Activated B cell treated with CpG ODN at 0.5 μM for 24 hours (primary cell): ENCODE data around the gene CTSW. TPM values are rescaled to one million over a fixed set of nuclear protein-coding genes. Genes with fewer than 3 reads are reported as not detected.
"Not testable (repeated sequence)": the region's sequence is repeated elsewhere in the genome, so short reads cannot be mapped to it uniquely, and the experiment has no call there.

Experiments
- ATAC-seq: fragments of 200-7000 bp; cut with Tn5 transposase; one replicate; pipeline ENCODE4 v1.10.0; 2021; ENCODE audit warnings: low read depth, mild to moderate bottlenecking, moderate library complexity
- CTCF ChIA-PET: fragments of 350-600 bp; sonication (Branson Sonifier 250); formaldehyde crosslinking; loops from one replicate; lab custom pipeline; 2021; ENCODE audit warnings: antibody characterized with exemption; lab: Charles Lee
- POLR2A ChIA-PET: fragments of 350-600 bp; sonication (Branson Sonifier 250); formaldehyde crosslinking; loops from one replicate; lab custom pipeline; 2021; ENCODE audit warnings: antibody characterized with exemption; lab: Charles Lee
- DNase-seq: peaks from one replicate; pipeline ENCODE4 v3.0.0; 2022
- H3K27ac Mint-ChIP-seq: one replicate; pipeline ENCODE4 v1.8.0; 2020; ENCODE audit warnings: mixed read lengths
- H3K27me3 Mint-ChIP-seq: one replicate; pipeline ENCODE4 v1.8.0; 2021; ENCODE audit warnings: mixed read lengths
- H3K36me3 Mint-ChIP-seq: one replicate; pipeline ENCODE4 v1.8.0; 2021; ENCODE audit warnings: low read depth, mixed read lengths
- H3K4me1 Mint-ChIP-seq: one replicate; pipeline ENCODE4 v1.8.0; 2021; ENCODE audit warnings: mixed read lengths
- H3K4me3 Mint-ChIP-seq: one replicate; pipeline ENCODE4 v1.8.0; 2020; ENCODE audit warnings: mild to moderate bottlenecking, mixed read lengths
- H3K9me3 Mint-ChIP-seq: one replicate; pipeline ENCODE4 v1.8.0; 2020; ENCODE audit warnings: mixed read lengths
- intact Hi-C: fragments of 100-400 bp; cut with micrococcal nuclease; formaldehyde crosslinking; loops from one replicate; pipeline ENCODE4 v1.15.1; 2024
- total RNA-seq: library from RNA; stranded (reverse); gene quantifications from 2 replicates; pipeline ENCODE4 v1.2.3, GENCODE V29; 2022
- TF ChIP-seq, protein P1 (sequence below): fragments of 200-600 bp; IDR thresholded peaks from one replicate; pipeline ENCODE4 v1.8.0; 2022; ENCODE audit warnings: antibody characterized with exemption, mild to moderate bottlenecking

Gene CTSW
- total RNA-seq, 1 donor from 2014 or later, result 0.93 TPM

DNA sequence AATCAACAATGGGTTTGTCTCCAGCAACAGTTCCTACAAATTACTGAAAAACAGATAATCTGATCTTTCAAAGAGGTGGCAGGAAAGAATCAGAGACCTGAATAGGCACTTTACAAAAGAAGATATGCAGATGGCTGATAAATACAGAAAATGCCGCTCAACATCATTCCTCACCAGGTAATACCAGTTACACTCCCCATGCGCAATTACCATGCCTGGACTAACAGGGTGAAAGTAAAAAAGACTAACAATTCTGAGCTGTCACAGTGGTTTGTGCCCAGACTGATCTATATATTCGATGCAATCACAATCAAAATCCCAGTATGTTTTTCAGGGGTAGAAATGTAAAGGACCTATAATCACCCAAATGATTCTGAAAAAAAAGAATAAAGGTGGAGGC lies 35.8 kb upstream of the CTSW start:
- intact Hi-C loops, result no loop called here
- ATAC-seq, result no peak
- Mint-ChIP-seq H3K4me3 (no peak overlapping the region), H3K27me3 (no peaks in the 10 kb centered on the region), H3K9me3 (no peaks in the 10 kb centered on the region), H3K27ac (no peak overlapping the region), H3K4me1 (no peaks in the 10 kb centered on the region), H3K36me3 (no peaks in the 10 kb centered on the region)
- TF ChIP-seq, protein P1, sequence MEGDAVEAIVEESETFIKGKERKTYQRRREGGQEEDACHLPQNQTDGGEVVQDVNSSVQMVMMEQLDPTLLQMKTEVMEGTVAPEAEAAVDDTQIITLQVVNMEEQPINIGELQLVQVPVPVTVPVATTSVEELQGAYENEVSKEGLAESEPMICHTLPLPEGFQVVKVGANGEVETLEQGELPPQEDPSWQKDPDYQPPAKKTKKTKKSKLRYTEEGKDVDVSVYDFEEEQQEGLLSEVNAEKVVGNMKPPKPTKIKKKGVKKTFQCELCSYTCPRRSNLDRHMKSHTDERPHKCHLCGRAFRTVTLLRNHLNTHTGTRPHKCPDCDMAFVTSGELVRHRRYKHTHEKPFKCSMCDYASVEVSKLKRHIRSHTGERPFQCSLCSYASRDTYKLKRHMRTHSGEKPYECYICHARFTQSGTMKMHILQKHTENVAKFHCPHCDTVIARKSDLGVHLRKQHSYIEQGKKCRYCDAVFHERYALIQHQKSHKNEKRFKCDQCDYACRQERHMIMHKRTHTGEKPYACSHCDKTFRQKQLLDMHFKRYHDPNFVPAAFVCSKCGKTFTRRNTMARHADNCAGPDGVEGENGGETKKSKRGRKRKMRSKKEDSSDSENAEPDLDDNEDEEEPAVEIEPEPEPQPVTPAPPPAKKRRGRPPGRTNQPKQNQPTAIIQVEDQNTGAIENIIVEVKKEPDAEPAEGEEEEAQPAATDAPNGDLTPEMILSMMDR, result no peak
- CTCF ChIA-PET, result interaction anchor here (0.6 kb wide), 1 partner anchor 72 kb away, joined by 4 read pairs; no protein-coding TSS in a partner anchor
- POLR2A ChIA-PET, result interaction anchor here (0.7 to 0.8 kb wide), 3 partner anchors 8 to 1617 kb away, joined by 3 read pairs; no protein-coding TSS in a partner anchor
- DNase-seq, result no peak

- Mint-ChIP-seq H3K4me3 (no peak overlapping the region), H3K27me3 (no peaks in the 10 kb centered on the region), H3K4me1 (no peaks in the 10 kb centered on the region), H3K27ac (no peak overlapping the region), H3K9me3 (no peaks in the 10 kb centered on the region), H3K36me3 (no peaks in the 10 kb centered on the region)
- ChIA-PET POLR2A (interaction anchor here (0.7 kb wide), 2 partner anchors 132 to 1618 kb away, joined by 3 to 5 read pairs; no protein-coding TSS in a partner anchor), CTCF (interaction anchor here (0.6 kb wide), 1 partner anchor 73 kb away, joined by 4 read pairs; no protein-coding TSS in a partner anchor)
- intact Hi-C loops, result no loop called here
- DNase-seq, result no peak
- TF ChIP-seq, protein P1, result no peak
- ATAC-seq, result no peak
Measured at GRCh38 chr11:65844231-65844872, 35.3 kb upstream of the CTSW start.

- H3K27ac Mint-ChIP-seq, result no peak overlapping the region
- intact Hi-C loops, result no loop called here
- TF ChIP-seq, protein P1, result no peak
- H3K4me1 Mint-ChIP-seq, result peaks cover 4% of the 10 kb centered on the region
- no peaks in the 10 kb centered on the region for H3K27me3 Mint-ChIP-seq
- H3K9me3 Mint-ChIP-seq, result no peaks in the 10 kb centered on the region
- DNase-seq (no peak), ATAC-seq (no peak)
- H3K4me3 Mint-ChIP-seq, result no peak overlapping the region
- POLR2A ChIA-PET, result interaction anchor here (0.7 to 4.2 kb wide), 4 partner anchors 12 to 602 kb away, joined by 3 to 26 read pairs (median 4); partner anchors contain the start of genes CFL1 and MUS81
- H3K36me3 Mint-ChIP-seq, result peaks cover 19% of the 10 kb centered on the region
- CTCF ChIA-PET, result no interaction called here
Measured at GRCh38 chr11:65847746-65848145, 31.9 kb upstream of the CTSW start.

DNA sequence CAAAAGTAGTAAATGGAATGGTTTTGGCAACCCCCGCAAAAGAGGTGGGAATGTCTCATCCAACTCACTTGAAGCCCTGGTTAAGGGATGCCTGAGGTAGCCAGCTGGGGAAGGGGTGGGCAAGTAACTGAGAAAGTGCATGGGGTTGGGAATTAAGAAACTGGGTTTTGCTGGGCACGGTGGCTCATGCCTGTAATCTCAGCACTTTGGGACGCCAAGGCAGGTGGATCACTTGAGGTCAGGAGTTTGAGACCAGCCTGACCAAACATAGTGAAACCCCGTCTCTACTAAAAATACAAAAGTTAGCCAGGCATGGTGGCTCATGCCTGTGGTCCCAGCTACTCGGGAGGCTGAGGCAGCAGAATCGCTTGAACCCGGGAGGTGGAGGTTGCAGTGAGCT lies 30.9 kb upstream of the CTSW start:
- DNase-seq, H3K27ac Mint-ChIP-seq, H3K9me3 Mint-ChIP-seq, CTCF ChIA-PET, ATAC-seq, H3K27me3 Mint-ChIP-seq, H3K4me1 Mint-ChIP-seq, intact Hi-C loops, H3K4me3 Mint-ChIP-seq: not testable (repeated sequence)
- POLR2A ChIA-PET, result interaction anchor here (0.6 to 4.2 kb wide), 5 partner anchors 8 to 115 kb away, joined by 3 to 26 read pairs (median 4); partner anchors contain the start of genes CFL1 and MUS81
- peaks cover 28% of the 10 kb centered on the region for H3K36me3 Mint-ChIP-seq

GRCh38 chr11:65849366-65849765 lies 30.3 kb upstream of the CTSW start:
- ATAC-seq (no peak), DNase-seq (no peak)
- ChIA-PET CTCF (no interaction called here), POLR2A (interaction anchor here (1.1 to 4.2 kb wide), 2 partner anchors 10 to 11 kb away, joined by 4 to 26 read pairs; partner anchors contain the start of genes CFL1 and MUS81)
- Mint-ChIP-seq H3K4me1 (peaks cover 15% of the 10 kb centered on the region), H3K36me3 (peaks cover 35% of the 10 kb centered on the region), H3K4me3 (no peak overlapping the region), H3K27me3 (no peaks in the 10 kb centered on the region), H3K27ac (no peak overlapping the region), H3K9me3 (no peaks in the 10 kb centered on the region)
- intact Hi-C loops, result no loop called here
- TF ChIP-seq, protein P1, result no peak
